Neural cell (in vitro differentiated cells): ENCODE data around the gene PAX3.

ENCODE experiments used
- CTCF ChIP-seq: fragments of 450-650 bp; IDR thresholded peaks from 2 replicates; pipeline ENCODE4 v1.5.1; 2014; ENCODE audit warnings: antibody characterized with exemption, mild to moderate bottlenecking, moderate library complexity; ENCODE audit not compliant: poor library complexity, severe bottlenecking
- EZH2 ChIP-seq: fragments of 200-600, 300-800 bp; shearing (Covaris generic), sonication (generic); IDR thresholded peaks from 2 replicates; pipeline ENCODE4 v1.6.1; 2014; ENCODE audit warnings: antibody characterized with exemption, low read length, borderline replicate concordance, mild to moderate bottlenecking; ENCODE audit not compliant: insufficient read depth, poor library complexity, severe bottlenecking
- RAD21 ChIP-seq: fragments of 450-650 bp; conservative IDR thresholded peaks from 2 replicates; pipeline ENCODE4 v1.6.1; 2014; ENCODE audit warnings: antibody characterized with exemption, mild to moderate bottlenecking, moderate library complexity
- REST ChIP-seq: IDR thresholded peaks from 2 replicates; pipeline ENCODE4 v1.6.1; 2012; ENCODE audit warnings: borderline replicate concordance
- TAF1 ChIP-seq: IDR thresholded peaks from 2 replicates; pipeline ENCODE4 v1.6.1; 2012; ENCODE audit warnings: low read depth

GRCh38 chr2:222212571-222212970 is 86.2 kb downstream of the PAX3 start:
- TF ChIP-seq RAD21 = no peak
- TF ChIP-seq TAF1 = no peak
- TF ChIP-seq CTCF = no peak
- TF ChIP-seq REST = no peak
- no peak for TF ChIP-seq EZH2
